HFFc6 (cell line): ENCODE data around the gene CLEC16A. TPM values are rescaled to one million over a fixed set of nuclear protein-coding genes. Genes with fewer than 3 reads are reported as not detected.
"Not testable (repeated sequence)": the region's sequence is repeated elsewhere in the genome, so short reads cannot be mapped to it uniquely, and the experiment has no call there.

Experiments used
- DNase-seq: peaks from one replicate; pipeline ENCODE4 v3.0.0-alpha.2; 2018
- H3K27ac Mint-ChIP-seq: 2 replicates; pipeline ENCODE4 v1.8.0; 2020; ENCODE audit warnings: mild to moderate bottlenecking, mixed read lengths
- H3K27me3 Mint-ChIP-seq: 2 replicates; pipeline ENCODE4 v1.8.0; 2021; ENCODE audit warnings: mild to moderate bottlenecking, moderate library complexity, mixed read lengths; ENCODE audit not compliant: insufficient read depth
- H3K36me3 Mint-ChIP-seq: 2 replicates; pipeline ENCODE4 v1.8.0; 2021; ENCODE audit warnings: low read depth, mixed read lengths
- H3K4me1 Mint-ChIP-seq: 2 replicates; pipeline ENCODE4 v1.8.0; 2020; ENCODE audit warnings: low read depth, mixed read lengths
- H3K4me3 Mint-ChIP-seq: 2 replicates; pipeline ENCODE4 v1.8.0; 2020; ENCODE audit warnings: mild to moderate bottlenecking, moderate library complexity, mixed read lengths
- H3K9me3 Mint-ChIP-seq: 2 replicates; pipeline ENCODE4 v1.8.0; 2020; ENCODE audit warnings: mild to moderate bottlenecking, mixed read lengths
- CTCF ChIP-seq: fragments of 200-600 bp; sonication (generic); IDR thresholded peaks from 2 replicates; pipeline ENCODE4 v1.5.0; 2021; ENCODE audit warnings: antibody characterized with exemption, mild to moderate bottlenecking
- total RNA-seq, 6 experiments: library from RNA; stranded (reverse); fragmentation: NEBNext Ultra II Directional; extraction: Animal tissue kit (Norgen Biotek cat#: 25700); gene quantifications; 2 replicates in 1 of 6; 3 replicates in 5 of 6; pipeline ENCODE4 v1.2.3, GENCODE V29; 2021

The CLEC16A gene
- total RNA-seq, 6 experiments from 2014 or later: 19.4 to 23.2 (median 21.2) TPM

- H3K4me1 Mint-ChIP-seq: peaks cover 5% of the 10 kb centered on the region; the same call in 1 of the 2 replicates
- H3K36me3 Mint-ChIP-seq: peaks cover 16% of the 10 kb centered on the region
- H3K4me3 Mint-ChIP-seq: no peak overlapping the region
- no peak for DNase-seq
- no peak for TF ChIP-seq CTCF
- H3K27ac Mint-ChIP-seq: no peak overlapping the region
- H3K9me3 Mint-ChIP-seq: no peaks in the 10 kb centered on the region
- H3K27me3 Mint-ChIP-seq: no peaks in the 10 kb centered on the region; the same call in 1 of the 2 replicates
Observed at GRCh38 chr16:10926094-10926493, 18.3 kb upstream of the CLEC16A start.

GRCh38 chr16:10926867-10927266 is 17.5 kb upstream of the CLEC16A start:
- Mint-ChIP-seq H3K27me3 (no peaks in the 10 kb centered on the region; the same call in none of the 2 replicates), H3K4me3 (no peak overlapping the region), H3K9me3 (no peaks in the 10 kb centered on the region), H3K36me3 (peaks cover 16% of the 10 kb centered on the region), H3K4me1 (peaks cover 5% of the 10 kb centered on the region; the same call in 1 of the 2 replicates), H3K27ac (no peak overlapping the region)
- TF ChIP-seq CTCF: no peak
- no peak for DNase-seq

GRCh38 chr16:10927497-10928112 is 16.8 kb upstream of the CLEC16A start:
- TF ChIP-seq CTCF: no peak

GRCh38 chr16:10929097-10929496 is 15.3 kb upstream of the CLEC16A start:
- not testable (repeated sequence) for DNase-seq, H3K27ac Mint-ChIP-seq, H3K4me3 Mint-ChIP-seq, H3K27me3 Mint-ChIP-seq, H3K4me1 Mint-ChIP-seq, H3K9me3 Mint-ChIP-seq
- peaks cover 21% of the 10 kb centered on the region for H3K36me3 Mint-ChIP-seq

More at GRCh38 chr16:10927497-10928112, 16.8 kb upstream of the CLEC16A start:
- Mint-ChIP-seq H3K27me3 (no peaks in the 10 kb centered on the region; the same call in none of the 2 replicates), H3K4me1 (no peaks in the 10 kb centered on the region), H3K36me3 (peaks cover 16% of the 10 kb centered on the region), H3K4me3 (no peak overlapping the region), H3K9me3 (no peaks in the 10 kb centered on the region), H3K27ac (no peak overlapping the region)
- no peak for DNase-seq

GRCh38 chr16:10929853-10930754 is 14.3 kb upstream of the CLEC16A start:
- no peak overlapping the region for H3K27ac Mint-ChIP-seq

More at GRCh38 chr16:10929853-10930754, 14.3 kb upstream of the CLEC16A start:
- H3K4me3 Mint-ChIP-seq: no peak overlapping the region
- H3K4me1 Mint-ChIP-seq: peaks cover 6% of the 10 kb centered on the region; the same call in 1 of the 2 replicates
- no peak for DNase-seq
- H3K9me3 Mint-ChIP-seq: no peaks in the 10 kb centered on the region
- H3K36me3 Mint-ChIP-seq: peaks cover 17% of the 10 kb centered on the region
- TF ChIP-seq CTCF: no peak
- H3K27me3 Mint-ChIP-seq: no peaks in the 10 kb centered on the region; the same call in none of the 2 replicates
